HG02623 (cell line): Measurements from ENCODE around the gene MTMR12.
"Not testable (repeated sequence)": the region's sequence is repeated elsewhere in the genome, so short reads cannot be mapped to it uniquely, and the experiment has no call there.

Experiments used
- ATAC-seq: cut with Tn5 transposase; IDR thresholded peaks from one replicate; pipeline ENCODE4 v1.9.1; 2021; ENCODE audit warnings: moderate library complexity; ENCODE audit not compliant: unreplicated experiment

MTMR12 gene

DNA sequence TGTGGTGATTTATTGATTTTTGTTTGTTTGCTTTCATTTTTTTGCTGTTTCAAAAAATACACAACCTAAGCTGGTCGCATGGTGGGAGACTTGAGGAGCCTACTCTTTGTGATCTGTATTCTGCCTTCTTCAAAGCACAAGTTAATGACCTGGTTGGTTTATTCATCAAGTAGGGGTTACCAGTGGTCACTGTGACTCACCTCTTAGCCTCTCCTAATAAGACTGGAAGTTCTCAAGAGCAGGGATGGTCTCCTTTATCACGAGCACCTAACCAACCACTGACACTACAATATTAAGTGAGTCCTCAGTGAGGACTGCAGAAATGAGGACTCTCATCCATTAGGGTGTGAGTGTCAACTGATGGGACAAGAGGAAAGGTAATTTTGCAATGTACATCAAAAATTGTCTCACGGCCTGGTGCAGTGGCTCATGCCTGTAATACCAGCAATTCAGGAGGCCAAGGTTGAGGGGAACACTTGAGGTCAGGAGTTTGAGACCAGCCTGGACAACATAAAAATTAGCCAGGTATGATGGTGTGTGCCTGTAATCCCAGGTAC is 13.6 kb upstream of the MTMR12 start:
- ATAC-seq = no peak

GRCh38 chr5:32325616-32326015 is 12.9 kb upstream of the MTMR12 start:
- no peak for ATAC-seq

DNA sequence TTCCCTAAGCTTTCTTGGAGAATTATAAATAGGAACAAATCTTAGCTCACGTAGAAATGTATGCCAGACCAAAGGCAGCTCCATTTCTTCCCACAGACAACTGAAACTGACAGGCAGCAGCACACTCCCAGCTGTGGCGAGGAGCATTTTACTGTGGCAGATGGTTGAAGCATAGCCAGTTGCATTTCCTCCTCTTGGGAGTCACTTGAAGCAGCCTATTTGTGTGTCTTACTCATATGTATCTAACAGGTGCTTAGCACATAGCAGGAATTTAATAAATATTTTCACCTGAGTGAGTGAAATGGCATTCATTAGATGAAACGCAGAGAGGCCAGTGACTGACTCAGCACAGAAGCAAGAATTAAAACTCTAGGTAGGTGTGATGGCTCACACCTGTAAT is 12.3 kb upstream of the MTMR12 start:
- peak; percentile 61 for ATAC-seq

GRCh38 chr5:32323741-32324140 is 11.0 kb upstream of the MTMR12 start:
- no peak for ATAC-seq

GRCh38 chr5:32322882-32323281 is 10.1 kb upstream of the MTMR12 start:
- no peak for ATAC-seq

DNA sequence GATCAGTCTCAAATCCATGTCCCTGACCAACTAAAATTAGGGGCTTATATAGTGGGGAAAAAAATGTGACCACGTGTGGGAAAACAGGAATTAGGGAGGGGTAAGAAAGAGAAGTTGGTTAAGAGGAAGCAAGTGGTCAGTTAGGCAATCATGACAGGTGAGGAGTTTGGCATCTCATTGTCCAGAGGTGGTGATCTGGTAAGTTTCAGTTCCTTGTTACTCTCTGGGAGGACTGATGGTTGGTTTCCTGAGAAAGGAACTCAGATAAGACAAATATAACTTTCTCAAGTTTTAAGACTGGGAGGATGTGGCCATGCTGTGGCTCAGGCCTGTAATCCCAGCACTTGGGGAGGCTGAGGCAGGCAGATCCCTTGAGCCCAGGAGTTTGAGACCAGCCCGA is 9.0 kb upstream of the MTMR12 start:
- ATAC-seq = not testable (repeated sequence)

DNA sequence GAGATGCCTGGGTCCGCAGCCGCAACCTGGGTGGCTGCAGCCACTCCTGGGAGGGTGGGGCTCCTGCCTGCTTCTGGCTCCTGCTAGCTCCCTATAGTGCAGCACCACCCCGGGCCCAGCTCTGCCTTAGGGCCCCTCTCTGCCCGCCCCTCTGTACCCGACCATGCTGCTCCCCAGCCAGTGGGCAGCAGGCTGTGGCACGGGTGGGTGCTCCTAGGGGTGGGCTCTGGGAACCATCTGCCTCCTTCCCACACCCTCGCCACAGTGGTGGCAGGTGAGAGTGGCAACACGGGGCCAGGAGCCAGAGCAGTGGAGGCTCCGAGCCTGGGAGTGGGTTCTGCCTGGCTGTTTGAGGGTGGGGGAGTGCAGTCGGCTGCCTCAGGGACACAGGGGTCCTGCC is 7.8 kb upstream of the MTMR12 start:
- no peak for ATAC-seq

DNA sequence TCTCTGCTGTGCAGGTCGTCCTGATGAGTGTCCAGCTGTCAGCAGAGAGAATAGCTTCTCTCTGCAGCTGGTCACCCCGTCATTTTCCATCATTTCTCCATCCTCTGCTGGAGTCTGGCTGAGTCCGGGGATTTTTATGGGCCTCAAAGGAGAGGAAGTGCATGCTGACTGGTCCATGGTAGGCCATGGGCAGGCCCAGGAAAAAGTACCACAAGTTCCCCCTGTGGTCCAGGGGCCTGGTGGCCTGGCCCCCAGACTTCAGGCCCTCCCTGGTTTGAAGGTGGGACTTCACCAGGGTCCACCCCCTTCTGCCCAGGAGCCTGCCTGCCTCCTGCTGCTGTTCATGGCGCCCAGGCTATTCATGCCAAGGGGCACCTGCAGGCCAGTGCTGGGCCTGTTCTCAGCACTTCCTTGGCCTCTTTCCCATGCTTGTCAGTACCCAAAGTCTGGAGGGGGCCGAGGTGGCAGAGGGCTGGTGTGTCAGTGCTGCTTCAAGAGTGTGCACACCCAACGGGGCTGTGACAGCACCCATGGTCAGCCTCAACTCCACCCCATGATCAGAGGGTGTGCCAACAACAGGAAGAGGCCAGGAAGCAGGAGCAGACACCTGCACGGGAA is 7.3 kb upstream of the MTMR12 start:
- no peak for ATAC-seq

GRCh38 chr5:32319392-32319791 is 6.7 kb upstream of the MTMR12 start:
- ATAC-seq = no peak

- no peak for ATAC-seq
These were observed 4.3 kb upstream of the MTMR12 start for GRCh38 chr5:32317041-32317440.

GRCh38 chr5:32315221-32316014 is 2.7 kb upstream of the MTMR12 start:
- no peak for ATAC-seq

GRCh38 chr5:32314658-32315057 is 1.9 kb upstream of the MTMR12 start:
- no peak for ATAC-seq

DNA sequence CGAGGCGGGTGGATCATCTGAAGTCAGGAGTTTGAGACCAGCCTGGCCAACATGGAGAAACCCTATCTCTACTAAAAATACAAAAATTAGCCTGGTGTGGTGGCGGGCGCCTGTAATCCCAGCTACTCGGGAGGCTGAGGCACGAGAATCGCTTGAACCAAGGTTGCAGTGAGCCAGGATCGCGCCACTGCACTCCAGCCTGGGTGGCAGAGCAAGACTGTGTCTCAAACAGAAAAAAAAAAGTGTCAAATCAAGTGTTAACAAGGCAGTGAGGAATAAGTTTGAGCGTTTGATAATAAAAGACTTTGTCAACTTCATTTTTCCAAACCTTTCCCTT is 1.4 kb upstream of the MTMR12 start:
- ATAC-seq = not testable (repeated sequence)

DNA sequence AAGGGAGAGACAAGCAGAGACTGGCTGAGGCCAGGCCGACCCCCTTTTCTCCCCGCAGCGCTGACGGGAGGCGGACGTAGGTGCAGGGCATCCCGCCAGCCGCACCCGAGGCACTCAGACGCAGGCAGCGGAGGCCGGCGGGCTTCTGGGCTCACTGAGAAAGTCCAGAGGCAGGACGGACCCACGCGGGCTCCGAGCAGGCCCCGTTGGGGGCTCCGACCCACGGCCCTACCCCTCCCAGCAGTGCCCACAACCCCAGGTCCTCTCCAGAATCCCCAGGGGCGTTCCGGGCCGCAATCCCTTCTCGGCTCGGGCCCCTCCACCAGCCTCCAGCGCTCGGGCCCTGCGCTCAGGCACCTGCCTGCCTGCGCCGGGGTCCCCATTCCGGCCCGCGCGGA is 543 bp downstream of the MTMR12 start:
- ATAC-seq = peak; percentile 18

DNA sequence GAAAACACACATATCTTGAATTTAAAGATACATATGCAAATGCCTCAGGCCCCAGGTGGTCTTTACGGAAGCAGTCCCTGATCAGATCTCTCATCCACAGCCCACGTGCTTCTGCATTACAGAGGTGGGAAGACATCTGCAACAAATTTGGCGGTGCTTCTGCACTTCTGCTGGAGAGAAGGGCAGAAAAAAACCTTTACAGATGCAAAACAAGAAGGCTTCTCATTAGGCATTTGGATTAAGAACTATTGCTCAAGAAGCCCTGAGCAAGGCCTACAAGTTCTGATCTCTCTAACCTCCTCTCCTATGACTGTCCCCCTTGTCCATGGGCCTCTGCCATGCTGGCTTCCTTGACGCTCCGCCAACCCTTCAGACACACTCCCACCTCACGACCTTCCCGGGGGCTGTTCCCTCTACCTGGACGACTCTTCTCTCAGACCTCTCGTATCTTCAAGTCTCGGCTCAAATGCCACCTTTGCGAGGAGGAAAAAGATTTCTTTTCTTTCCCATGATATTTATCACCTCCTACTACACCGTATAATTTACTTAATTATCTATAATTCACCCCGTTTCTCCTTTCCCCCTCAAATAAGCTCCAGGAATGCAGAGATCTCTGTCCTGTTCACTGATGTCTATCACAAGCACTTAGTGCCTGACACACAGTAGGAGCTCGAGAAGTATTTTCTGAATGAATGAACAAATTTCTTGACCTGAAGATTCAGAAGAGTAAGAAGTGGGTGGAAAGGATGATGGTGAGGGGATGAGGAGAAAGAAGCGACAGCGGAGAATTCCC is 1.1 kb downstream of the MTMR12 start:
- no peak for ATAC-seq

- ATAC-seq = no peak
These were observed 3.0 kb downstream of the MTMR12 start for GRCh38 chr5:32309761-32310160.

DNA sequence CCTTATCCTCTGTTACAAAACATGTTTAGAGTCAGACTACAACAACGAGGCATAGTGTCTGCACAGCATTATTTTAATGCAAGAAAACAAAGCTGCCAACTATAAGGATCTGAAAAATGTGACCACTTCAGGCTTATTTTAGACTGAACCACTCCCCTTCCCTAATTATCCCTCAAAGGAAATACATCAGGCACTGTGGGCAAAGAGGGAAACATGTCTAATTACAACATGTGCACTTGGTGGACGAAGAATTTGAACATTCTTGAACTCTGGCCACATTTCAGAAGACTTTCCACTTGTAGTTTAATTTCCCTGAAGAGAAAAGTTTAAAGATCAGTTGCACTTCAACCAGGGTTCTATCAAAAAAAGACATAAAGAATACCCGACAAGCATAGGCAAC is 3.8 kb downstream of the MTMR12 start:
- no peak for ATAC-seq

DNA sequence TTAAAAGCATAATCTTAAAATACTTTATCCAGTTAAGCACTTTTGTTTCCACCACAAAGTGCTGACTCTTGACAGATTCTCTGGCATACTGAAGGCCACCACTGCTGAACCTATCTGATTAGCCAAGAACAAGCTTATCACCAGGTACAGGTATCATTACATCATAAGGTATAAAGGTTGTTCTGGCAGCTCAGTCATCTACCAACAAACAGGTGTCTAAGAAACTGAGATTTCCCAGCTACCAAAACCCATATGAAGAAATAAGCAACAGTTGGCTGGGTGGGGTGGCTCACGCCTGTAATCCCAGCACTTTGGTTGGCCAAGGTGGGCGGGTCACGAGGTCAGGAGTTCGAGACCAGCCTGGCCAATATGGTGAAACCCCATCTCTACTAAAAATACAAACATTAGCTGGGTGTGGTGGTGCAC is 5.0 kb downstream of the MTMR12 start:
- ATAC-seq = no peak

DNA sequence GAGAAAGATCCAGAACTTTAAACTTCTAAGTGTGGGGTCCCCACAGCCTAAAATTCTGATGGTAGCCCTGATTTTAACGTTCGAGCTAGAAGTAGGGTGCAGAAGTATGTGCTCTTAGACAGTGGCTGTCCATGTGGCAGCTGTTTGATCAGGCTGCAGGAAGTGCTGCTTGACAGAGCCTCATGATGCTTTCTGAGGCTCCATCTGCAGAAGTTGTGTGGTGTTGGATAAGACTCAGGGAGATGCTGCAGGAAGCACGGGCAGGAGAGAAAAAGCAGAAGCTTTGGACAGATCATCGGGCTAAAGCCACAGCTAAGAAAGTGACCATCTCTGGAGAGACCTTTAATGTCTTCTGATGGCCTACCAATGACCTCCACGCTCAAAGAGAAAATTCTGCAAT is 8.1 kb downstream of the MTMR12 start:
- ATAC-seq = no peak

GRCh38 chr5:32303755-32304120 is 9.0 kb downstream of the MTMR12 start:
- no peak for ATAC-seq

- no peak for ATAC-seq
These were observed 9.6 kb downstream of the MTMR12 start for GRCh38 chr5:32302835-32303754.
